Right cardiac atrium (tissue), 5 donors: ENCODE data around the gene DOCK10. TPM values are rescaled to one million over a fixed set of nuclear protein-coding genes. Genes with fewer than 3 reads are reported as not detected.

Experiments
- ATAC-seq, 2 donors: fragments of 200-7000 bp; cut with Tn5 transposase; one replicate each; pipeline versions ENCODE4 v1.8.0 to v1.9.1; 2020; ENCODE audit warnings: moderate library complexity in 2 of 2, mild to moderate bottlenecking in 1 of 2
- DNase-seq, 3 donors: peaks; one replicate each; pipeline ENCODE4 v3.0.0-alpha.2; 2020
- H3K27ac ChIP-seq: one replicate; pipeline ENCODE4 v1.5.1; 2013; ENCODE audit warnings: mild to moderate bottlenecking, low read length, control low read depth, moderate library complexity
- H3K27me3 ChIP-seq: one replicate; pipeline ENCODE4 v1.6.1; 2013; ENCODE audit not compliant: control insufficient read depth, insufficient read depth
- H3K4me1 ChIP-seq: one replicate; pipeline ENCODE4 v1.6.1; 2013; ENCODE audit warnings: low read length; ENCODE audit not compliant: control insufficient read depth, insufficient read depth
- H3K4me3 ChIP-seq: one replicate; pipeline ENCODE4 v1.5.1; 2013; ENCODE audit warnings: low read length, control low read depth
- H3K9me3 ChIP-seq: one replicate; pipeline ENCODE4 v1.6.1; 2013; ENCODE audit warnings: low read length; ENCODE audit not compliant: control insufficient read depth
- WGBS: extraction: QIAGEN DNeasy Blood & Tissue Kit; methylation state at CpG from one replicate; pipeline ENCODE4 v1.1.7; 2013; 5-methylcytosine and 5-hydroxymethylcytosine counted together
- intact Hi-C, 4 donors: fragments of 100-400 bp; cut with DNase I; formaldehyde crosslinking; loops; one replicate each; pipeline versions ENCODE4 v1.11.0 to v1.14.0; 2022 to 2023
- polyA plus RNA-seq: library from polyadenylated mRNA; stranded (reverse); fragments of 200-250 nt; gene quantifications from one replicate; pipeline ENCODE4 v1.2.3, GENCODE V29; 2013
- total RNA-seq, 4 donors: library from RNA; stranded (reverse); fragmentation: NEBNext Ultra II Directional; extraction: Animal tissue kit (Norgen Biotek cat#: 25700); gene quantifications; one replicate each; pipeline ENCODE4 v1.2.1, GENCODE V29; 2021
- donor health status: healthy with polysubstance abuse.
- donor health status: DM: no; HTN: yes; CAD: no.
- donor health status: DM: no; HTN: no; CAD: no.
- donor health status: DM: no; HTN: yes; CAD: no; lungs with severe emphysema.
- donor health status: DM: yes; HTN: yes; CAD: no.

The DOCK10 gene
- total and polyA plus RNA-seq, 5 donors, result 0.86 to 6.9 (median 4.8) TPM

DNA sequence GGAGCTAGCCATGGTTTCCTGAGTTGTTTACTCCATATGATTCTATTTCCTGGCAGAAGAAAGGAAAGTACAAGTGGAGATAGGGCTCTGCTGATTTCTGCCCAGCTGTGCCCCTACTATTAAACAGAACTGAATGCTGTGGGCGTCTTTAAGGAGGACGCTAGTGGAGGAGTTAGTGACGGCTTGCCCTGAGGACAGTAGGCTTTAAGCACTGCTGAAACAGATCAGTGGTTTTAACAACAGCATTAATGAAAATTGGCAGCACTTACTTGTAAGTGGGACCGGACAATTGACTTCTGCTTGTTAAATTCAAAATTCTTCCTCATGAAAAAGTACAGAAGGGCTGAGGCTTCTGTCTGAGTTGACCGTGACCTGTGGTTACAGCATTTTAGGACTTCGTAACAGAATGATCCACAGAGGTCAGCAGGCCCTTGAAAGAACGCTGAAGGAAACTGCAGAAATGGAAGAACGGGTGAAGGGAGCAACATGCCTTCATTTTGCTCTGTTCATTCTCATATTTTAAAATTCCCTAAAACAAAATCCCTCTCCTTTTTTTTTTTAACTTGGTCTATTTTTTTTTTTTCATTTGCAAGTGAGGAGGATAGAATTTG is 245.5 kb downstream of the DOCK10 start:
- ATAC-seq (no peak), DNase-seq (no peak)
- H3K27ac ChIP-seq, result no peak overlapping the region
- H3K4me3 ChIP-seq, result no peak overlapping the region
- 78% methylated on average over 8 of the region's 8 CpGs for WGBS
- no peaks in the 10 kb centered on the region for H3K27me3 ChIP-seq
- intact Hi-C loops, result no loop called here
- H3K9me3 ChIP-seq, result no peaks in the 10 kb centered on the region
- H3K4me1 ChIP-seq, result no peaks in the 10 kb centered on the region

DNA sequence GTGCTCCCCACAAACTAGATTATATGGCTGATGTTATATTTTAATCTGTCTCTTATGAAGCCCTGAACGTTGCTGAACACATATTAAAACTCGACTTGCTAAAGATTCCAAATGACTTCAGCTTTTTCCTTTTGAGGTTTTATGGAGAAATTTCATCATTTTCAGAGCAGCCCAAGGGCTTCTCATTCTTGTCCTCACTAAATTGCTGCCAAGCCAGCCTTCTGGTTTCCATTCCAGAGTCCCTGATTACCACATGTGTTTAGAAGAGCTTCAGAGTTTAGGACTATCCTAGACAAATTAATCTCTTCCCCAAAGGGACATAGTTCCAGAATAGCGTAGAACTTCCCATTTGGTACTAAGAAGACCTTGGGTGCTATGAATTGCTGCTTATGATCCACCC is 248.3 kb downstream of the DOCK10 start:
- no peaks in the 10 kb centered on the region for H3K27me3 ChIP-seq
- no peak overlapping the region for H3K27ac ChIP-seq
- peak; percentile 37 to 61 (median 40) for DNase-seq
- no peak overlapping the region for H3K4me3 ChIP-seq
- no peaks in the 10 kb centered on the region for H3K9me3 ChIP-seq
- WGBS, result 44% methylated on average over 3 of the region's 3 CpGs
- no peaks in the 10 kb centered on the region for H3K4me1 ChIP-seq
- intact Hi-C loops, result no loop called here
- peak; percentile 69 to 88 for ATAC-seq

GRCh38 chr2:224786848-224787247 is 255.4 kb downstream of the DOCK10 start:
- DNase-seq (no peak), ATAC-seq (no peak)
- intact Hi-C loops, result no loop called here
- Histone ChIP-seq H3K4me1 (no peaks in the 10 kb centered on the region), H3K4me3 (no peak overlapping the region), H3K27ac (no peak overlapping the region), H3K27me3 (no peaks in the 10 kb centered on the region), H3K9me3 (no peaks in the 10 kb centered on the region)
- 92% methylated on average over 7 of the region's 7 CpGs for WGBS

DNA sequence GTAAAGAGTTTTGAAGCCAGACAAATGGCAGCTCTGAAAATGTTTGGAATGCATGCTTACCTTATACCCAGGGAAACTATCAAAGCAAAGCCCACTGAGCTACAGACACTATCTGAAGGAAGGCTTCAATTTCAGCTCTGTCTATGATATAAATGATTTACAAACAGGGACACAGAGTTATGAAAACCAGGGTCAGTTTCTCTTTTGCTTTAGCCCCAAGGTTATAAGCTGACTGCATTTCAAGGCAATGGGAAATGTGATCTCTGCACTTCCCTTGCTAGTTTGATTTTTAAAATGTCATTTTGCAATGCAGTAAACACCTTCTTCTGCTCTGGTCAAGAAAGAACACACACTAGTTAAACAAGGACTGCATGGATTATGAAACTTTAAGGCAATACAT is 260.9 kb downstream of the DOCK10 start:
- no peak overlapping the region for H3K27ac ChIP-seq
- intact Hi-C loops, result loop anchor here in 1 of 4 donors (5.0 kb wide), 1 partner anchor 424 kb away; no protein-coding TSS in a partner anchor
- H3K4me3 ChIP-seq, result no peak overlapping the region
- H3K27me3 ChIP-seq, result no peaks in the 10 kb centered on the region
- H3K9me3 ChIP-seq, result no peaks in the 10 kb centered on the region
- H3K4me1 ChIP-seq, result no peaks in the 10 kb centered on the region
- no peak for ATAC-seq
- no peak for DNase-seq

DNA sequence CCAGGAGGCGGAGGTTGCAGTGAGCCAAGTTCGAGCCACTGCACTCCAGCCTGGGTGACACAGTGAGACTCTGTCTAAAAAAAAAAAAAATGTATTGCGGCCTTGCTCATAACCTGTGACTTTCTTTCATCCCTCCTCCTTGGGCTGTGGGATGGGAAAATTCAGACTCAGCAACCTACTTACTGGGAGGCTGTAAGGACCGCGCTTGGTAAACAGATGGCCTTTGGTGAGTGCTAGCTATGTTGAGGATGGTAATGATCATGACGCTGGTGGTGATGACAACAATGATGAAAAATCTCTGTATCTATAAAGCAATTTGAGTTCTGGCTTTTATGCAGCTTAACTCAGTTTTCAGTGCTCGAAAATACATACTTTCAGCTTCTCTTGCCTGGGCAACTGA is 261.4 kb downstream of the DOCK10 start:
- intact Hi-C loops, result loop anchor here in 1 of 4 donors (5.0 kb wide), 1 partner anchor 424 kb away; no protein-coding TSS in a partner anchor
- H3K4me3 ChIP-seq, result no peak overlapping the region
- no peaks in the 10 kb centered on the region for H3K4me1 ChIP-seq
- H3K27ac ChIP-seq, result no peak overlapping the region
- H3K27me3 ChIP-seq, result no peaks in the 10 kb centered on the region
- WGBS, result 87% methylated on average over 7 of the region's 7 CpGs
- ATAC-seq (no peak), DNase-seq (no peak)
- H3K9me3 ChIP-seq, result no peaks in the 10 kb centered on the region

DNA sequence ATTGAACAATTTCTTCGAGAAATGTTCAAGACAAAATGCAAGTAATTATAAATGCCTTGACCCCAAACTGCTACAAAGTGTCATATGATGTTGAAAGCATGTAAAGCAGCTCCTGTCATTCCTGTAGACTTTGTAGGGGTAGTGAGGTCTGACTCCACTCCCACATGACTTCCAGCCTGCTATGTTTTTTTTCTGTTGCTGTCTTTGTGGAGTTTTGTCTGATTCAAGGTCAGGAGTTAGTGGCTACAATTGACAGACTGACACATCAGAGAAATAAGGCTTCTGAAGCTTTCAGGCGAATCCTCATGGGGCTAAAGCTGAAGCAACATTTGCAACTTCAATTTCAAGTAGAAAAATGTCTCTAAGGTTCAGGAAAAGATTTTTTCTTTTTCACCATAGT is 262.2 kb downstream of the DOCK10 start:
- intact Hi-C loops, result loop anchor here in 1 of 4 donors (5.0 kb wide), 1 partner anchor 423 kb away; no protein-coding TSS in a partner anchor
- Histone ChIP-seq H3K27me3 (no peaks in the 10 kb centered on the region), H3K27ac (no peak overlapping the region), H3K9me3 (no peaks in the 10 kb centered on the region), H3K4me3 (no peak overlapping the region), H3K4me1 (no peaks in the 10 kb centered on the region)
- no peak for DNase-seq
- WGBS, result 76% methylated on average over 2 of the region's 2 CpGs
- no peak for ATAC-seq

DNA sequence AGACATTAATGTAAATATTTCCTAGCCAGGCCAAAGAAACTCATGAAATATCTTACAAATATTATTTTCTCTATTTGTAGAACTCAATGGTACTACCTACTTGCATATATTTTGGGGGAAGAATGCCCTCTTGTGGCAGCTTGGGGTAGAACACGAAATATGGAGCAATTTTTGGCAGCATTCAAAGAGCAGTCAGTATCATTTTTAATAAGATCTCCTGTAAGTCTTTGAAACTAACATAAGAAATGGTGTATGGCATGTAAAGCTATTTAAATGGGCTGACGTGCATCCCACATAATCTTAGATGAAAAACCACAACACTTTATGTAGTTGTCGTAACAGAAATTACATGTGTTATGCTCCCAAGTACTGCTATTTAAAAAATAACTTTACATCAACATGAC is 263.8 kb downstream of the DOCK10 start:
- Histone ChIP-seq H3K4me1 (no peaks in the 10 kb centered on the region), H3K27me3 (no peaks in the 10 kb centered on the region), H3K27ac (no peak overlapping the region), H3K9me3 (no peaks in the 10 kb centered on the region), H3K4me3 (no peak overlapping the region)
- peak in 1 of 2 donors; percentile 34 for ATAC-seq
- intact Hi-C loops, result loop anchor here in 3 of 4 donors (5.0 to 10.0 kb wide), 2 partner anchors 124 to 421 kb away; no protein-coding TSS in a partner anchor
- DNase-seq, result peak in 1 of 3 donors; percentile 33
- 32% methylated on average over 3 of the region's 3 CpGs for WGBS

GRCh38 chr2:224777559-224777930 is 264.7 kb downstream of the DOCK10 start:
- DNase-seq (no peak), ATAC-seq (no peak)
- no peaks in the 10 kb centered on the region for H3K4me1 ChIP-seq
- 78% methylated on average over 3 of the region's 3 CpGs for WGBS
- no peak overlapping the region for H3K4me3 ChIP-seq
- H3K27me3 ChIP-seq, result no peaks in the 10 kb centered on the region
- no peak overlapping the region for H3K27ac ChIP-seq
- H3K9me3 ChIP-seq, result no peaks in the 10 kb centered on the region
- intact Hi-C loops, result loop anchor here in 3 of 4 donors (5.0 to 10.0 kb wide), 2 partner anchors 123 to 420 kb away; no protein-coding TSS in a partner anchor

- no peak overlapping the region for H3K4me3 ChIP-seq
- 84% methylated on average over 6 of the region's 6 CpGs for WGBS
- intact Hi-C loops, result loop anchor here in 3 of 4 donors (5.0 to 10.0 kb wide), 2 partner anchors 122 to 420 kb away; no protein-coding TSS in a partner anchor
- no peaks in the 10 kb centered on the region for H3K27me3 ChIP-seq
- H3K9me3 ChIP-seq, result no peaks in the 10 kb centered on the region
- H3K4me1 ChIP-seq, result no peaks in the 10 kb centered on the region
- H3K27ac ChIP-seq, result no peak overlapping the region
- DNase-seq (no peak), ATAC-seq (no peak)
Observed at GRCh38 chr2:224776795-224777558, 265.3 kb downstream of the DOCK10 start.

DNA sequence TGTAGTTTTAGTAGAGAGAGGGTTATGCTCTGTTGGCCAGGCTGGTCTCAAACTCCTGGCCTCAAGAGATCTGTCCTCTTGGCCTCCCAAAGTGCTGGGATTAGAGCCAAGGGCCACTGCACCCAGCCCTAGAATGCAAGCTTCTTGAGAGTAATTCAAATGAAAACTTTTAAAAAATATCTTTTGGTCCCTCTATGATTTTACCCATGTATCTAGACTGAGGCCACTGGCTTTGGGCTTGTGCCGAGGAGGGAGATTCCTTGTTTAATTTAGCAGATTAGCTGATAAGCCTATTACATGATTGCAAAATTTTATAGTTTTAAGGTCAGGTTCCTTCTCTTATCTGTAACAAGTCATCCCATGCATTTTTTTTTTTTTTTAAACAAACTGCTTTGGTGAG is 266.6 kb downstream of the DOCK10 start:
- 77% methylated on average over 1 of the region's 1 CpG for WGBS
- no peak for ATAC-seq

DNA sequence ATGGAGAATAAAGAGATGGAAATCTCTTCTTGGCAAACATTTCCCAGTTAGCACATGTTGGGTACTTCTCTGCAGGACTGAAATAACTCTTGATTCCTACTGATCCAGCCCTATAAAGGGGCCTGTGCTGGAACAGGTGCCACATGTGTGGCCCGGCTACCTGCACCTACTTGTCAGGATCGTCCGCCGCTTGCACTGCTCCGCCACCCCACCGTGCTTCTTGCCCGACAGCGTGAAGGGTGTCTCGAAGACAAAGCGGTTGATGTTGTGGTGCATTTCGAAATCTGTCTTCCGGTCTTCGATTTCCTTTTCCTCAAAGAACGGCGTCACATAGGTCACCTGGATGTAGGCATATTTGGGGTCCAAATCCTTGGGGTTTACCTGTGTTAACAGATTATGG is 267.5 kb downstream of the DOCK10 start:
- no peaks in the 10 kb centered on the region for H3K27me3 ChIP-seq
- DNase-seq (no peak), ATAC-seq (no peak)
- no peak overlapping the region for H3K27ac ChIP-seq
- intact Hi-C loops, result loop anchor here in 3 of 4 donors (5.0 to 10.0 kb wide), 2 partner anchors 120 to 417 kb away; no protein-coding TSS in a partner anchor
- no peaks in the 10 kb centered on the region for H3K4me1 ChIP-seq
- no peaks in the 10 kb centered on the region for H3K9me3 ChIP-seq
- no peak overlapping the region for H3K4me3 ChIP-seq
- 92% methylated on average over 15 of the region's 15 CpGs for WGBS

More for the DNA sequence above, 266.6 kb downstream of the DOCK10 start:
- Histone ChIP-seq H3K9me3 (no peaks in the 10 kb centered on the region), H3K27me3 (no peaks in the 10 kb centered on the region), H3K4me3 (no peak overlapping the region), H3K4me1 (no peaks in the 10 kb centered on the region), H3K27ac (no peak overlapping the region)
- intact Hi-C loops, result loop anchor here in 3 of 4 donors (5.0 to 10.0 kb wide), 2 partner anchors 121 to 418 kb away; no protein-coding TSS in a partner anchor
- DNase-seq, result no peak
